Measurements from ENCODE around the gene SMC2. TPM values are rescaled to one million over a fixed set of nuclear protein-coding genes. Genes with fewer than 3 reads are reported as not detected.

The SMC2 gene
- total and polyA plus RNA-seq, 2 experiments from 2014 or later = 15.5 to 21.6 TPM

- Histone ChIP-seq H3K36me3 (peaks cover 15% of the 10 kb centered on the region), H3K27ac (no peak overlapping the region), H3K4me1 (ENCODE audit: low read depth) (no peaks in the 10 kb centered on the region), H3K4me3 (no peak overlapping the region), H3K27me3 (no peaks in the 10 kb centered on the region), H3K9me3 (ENCODE audit: low read depth) (no peaks in the 10 kb centered on the region)
- no peak for TF ChIP-seq CTCF (IDR thresholded peaks at IDR 0.05; ENCODE audit: low read depth, low read length)
- no peak for DNase-seq (ENCODE audit: low read depth in 1 of 2, low spot score in 1 of 2)
These were observed 10.3 kb downstream of the SMC2 start for GRCh38 chr9:104104360-104104759.

- peaks cover 8% of the 10 kb centered on the region for H3K36me3 ChIP-seq
- no peak for TF ChIP-seq CTCF (IDR thresholded peaks at IDR 0.05; ENCODE audit: low read depth, low read length)
These were observed 13.7 kb downstream of the SMC2 start for GRCh38 chr9:104107799-104108198.

GRCh38 chr9:104108315-104108714, 14.2 kb downstream of the SMC2 start:
- Histone ChIP-seq H3K4me3 (no peak overlapping the region), H3K36me3 (peaks cover 6% of the 10 kb centered on the region), H3K27ac (no peak overlapping the region), H3K9me3 (ENCODE audit: low read depth) (no peaks in the 10 kb centered on the region), H3K4me1 (ENCODE audit: low read depth) (no peaks in the 10 kb centered on the region), H3K27me3 (no peaks in the 10 kb centered on the region)
- no peak for DNase-seq (ENCODE audit: low read depth in 1 of 2, low spot score in 1 of 2)
- TF ChIP-seq CTCF (IDR thresholded peaks at IDR 0.05; ENCODE audit: low read depth, low read length) = no peak

More at GRCh38 chr9:104107799-104108198, 13.7 kb downstream of the SMC2 start:
- Histone ChIP-seq H3K4me1 (ENCODE audit: low read depth) (no peaks in the 10 kb centered on the region), H3K4me3 (no peak overlapping the region), H3K9me3 (ENCODE audit: low read depth) (no peaks in the 10 kb centered on the region), H3K27me3 (no peaks in the 10 kb centered on the region), H3K27ac (no peak overlapping the region)
- no peak for DNase-seq (ENCODE audit: low read depth in 1 of 2, low spot score in 1 of 2)

- DNase-seq (ENCODE audit: low read depth in 1 of 2, low spot score in 1 of 2) = no peak
- TF ChIP-seq CTCF (IDR thresholded peaks at IDR 0.05; ENCODE audit: low read depth, low read length) = no peak
- Histone ChIP-seq H3K9me3 (ENCODE audit: low read depth) (no peaks in the 10 kb centered on the region), H3K27ac (no peak overlapping the region), H3K36me3 (peaks cover 17% of the 10 kb centered on the region), H3K27me3 (no peaks in the 10 kb centered on the region), H3K4me1 (ENCODE audit: low read depth) (no peaks in the 10 kb centered on the region), H3K4me3 (no peak overlapping the region)
These were observed 16.4 kb downstream of the SMC2 start for GRCh38 chr9:104110509-104110908.

GRCh38 chr9:104118916-104119315, 24.8 kb downstream of the SMC2 start:
- no peaks in the 10 kb centered on the region for H3K4me1 ChIP-seq (ENCODE audit: low read depth)
- H3K36me3 ChIP-seq = peaks cover 34% of the 10 kb centered on the region
- H3K27ac ChIP-seq = no peak overlapping the region
- no peak for TF ChIP-seq CTCF (IDR thresholded peaks at IDR 0.05; ENCODE audit: low read depth, low read length)
- no peaks in the 10 kb centered on the region for H3K27me3 ChIP-seq
- H3K4me3 ChIP-seq = no peak overlapping the region
- H3K9me3 ChIP-seq (ENCODE audit: low read depth) = no peaks in the 10 kb centered on the region
- no peak for DNase-seq (ENCODE audit: low read depth in 1 of 2, low spot score in 1 of 2)

- no peak for TF ChIP-seq CTCF (IDR thresholded peaks at IDR 0.05; ENCODE audit: low read depth, low read length)
- Histone ChIP-seq H3K27ac (no peak overlapping the region), H3K4me1 (ENCODE audit: low read depth) (no peaks in the 10 kb centered on the region), H3K36me3 (peaks cover 40% of the 10 kb centered on the region), H3K4me3 (no peak overlapping the region), H3K9me3 (ENCODE audit: low read depth) (no peaks in the 10 kb centered on the region), H3K27me3 (no peaks in the 10 kb centered on the region)
- DNase-seq (ENCODE audit: low read depth in 1 of 2, low spot score in 1 of 2) = no peak
These were observed 26.9 kb downstream of the SMC2 start for GRCh38 chr9:104121022-104121421.

Measured in cardiac muscle cell (in vitro differentiated cells and primary cell).